ENCODE data around the gene EPB41L4B.

EPB41L4B gene

DNA sequence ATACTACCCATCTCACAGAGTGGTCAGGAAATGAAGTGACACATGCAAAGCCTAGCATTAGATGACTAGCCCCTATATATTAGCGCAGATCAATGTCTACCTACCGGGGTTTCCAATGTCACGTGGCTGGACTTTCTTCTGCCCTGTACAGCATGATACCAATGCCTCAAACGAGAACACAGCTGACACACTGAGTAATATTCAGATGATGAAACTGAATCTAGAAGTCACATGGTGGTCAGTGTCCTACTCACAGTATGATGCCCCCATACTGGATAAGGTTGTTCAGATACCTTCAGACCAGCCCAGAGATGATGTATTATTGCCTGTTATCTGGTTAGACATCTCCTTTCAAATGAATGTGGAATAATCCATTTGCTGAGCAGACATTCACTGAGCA lies 82.7 kb downstream of the EPB41L4B start:
- ATAC-seq: no peak
- no peak for TF ChIP-seq ZC3H10 (CRISPR knock-in tag; IDR thresholded peaks at IDR 0.05)
- no peak for TF ChIP-seq ZNF565 (CRISPR knock-in tag; conservative IDR thresholded peaks at IDR 0.05; ENCODE audit: low read depth)
- no peak for TF ChIP-seq CSDC2 (CRISPR knock-in tag; IDR thresholded peaks at IDR 0.05)
- TF ChIP-seq ISL1 (CRISPR knock-in tag; IDR thresholded peaks at IDR 0.05): no peak
- TF ChIP-seq ZNF70 (CRISPR knock-in tag; IDR thresholded peaks at IDR 0.05): no peak
- TF ChIP-seq ZFP3 (CRISPR knock-in tag; IDR thresholded peaks at IDR 0.05): no peak
- TF ChIP-seq SNAI2 (CRISPR knock-in tag; IDR thresholded peaks at IDR 0.05): no peak
- no peak for TF ChIP-seq ARNTL (CRISPR knock-in tag; IDR thresholded peaks at IDR 0.05; ENCODE audit: borderline replicate concordance, low read depth)
- no peak for TF ChIP-seq PATZ1 (CRISPR knock-in tag; IDR thresholded peaks at IDR 0.05; ENCODE audit: borderline replicate concordance)
- TF ChIP-seq ZNF8 (CRISPR knock-in tag; IDR thresholded peaks at IDR 0.05): no peak
- TF ChIP-seq, protein P1, sequence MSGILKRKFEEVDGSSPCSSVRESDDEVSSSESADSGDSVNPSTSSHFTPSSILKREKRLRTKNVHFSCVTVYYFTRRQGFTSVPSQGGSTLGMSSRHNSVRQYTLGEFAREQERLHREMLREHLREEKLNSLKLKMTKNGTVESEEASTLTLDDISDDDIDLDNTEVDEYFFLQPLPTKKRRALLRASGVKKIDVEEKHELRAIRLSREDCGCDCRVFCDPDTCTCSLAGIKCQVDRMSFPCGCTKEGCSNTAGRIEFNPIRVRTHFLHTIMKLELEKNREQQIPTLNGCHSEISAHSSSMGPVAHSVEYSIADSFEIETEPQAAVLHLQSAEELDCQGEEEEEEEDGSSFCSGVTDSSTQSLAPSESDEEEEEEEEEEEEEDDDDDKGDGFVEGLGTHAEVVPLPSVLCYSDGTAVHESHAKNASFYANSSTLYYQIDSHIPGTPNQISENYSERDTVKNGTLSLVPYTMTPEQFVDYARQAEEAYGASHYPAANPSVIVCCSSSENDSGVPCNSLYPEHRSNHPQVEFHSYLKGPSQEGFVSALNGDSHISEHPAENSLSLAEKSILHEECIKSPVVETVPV (CRISPR knock-in tag; IDR thresholded peaks at IDR 0.05): no peak
- no peak for TF ChIP-seq RARB (CRISPR knock-in tag; IDR thresholded peaks at IDR 0.05)
- TF ChIP-seq, protein P2, sequence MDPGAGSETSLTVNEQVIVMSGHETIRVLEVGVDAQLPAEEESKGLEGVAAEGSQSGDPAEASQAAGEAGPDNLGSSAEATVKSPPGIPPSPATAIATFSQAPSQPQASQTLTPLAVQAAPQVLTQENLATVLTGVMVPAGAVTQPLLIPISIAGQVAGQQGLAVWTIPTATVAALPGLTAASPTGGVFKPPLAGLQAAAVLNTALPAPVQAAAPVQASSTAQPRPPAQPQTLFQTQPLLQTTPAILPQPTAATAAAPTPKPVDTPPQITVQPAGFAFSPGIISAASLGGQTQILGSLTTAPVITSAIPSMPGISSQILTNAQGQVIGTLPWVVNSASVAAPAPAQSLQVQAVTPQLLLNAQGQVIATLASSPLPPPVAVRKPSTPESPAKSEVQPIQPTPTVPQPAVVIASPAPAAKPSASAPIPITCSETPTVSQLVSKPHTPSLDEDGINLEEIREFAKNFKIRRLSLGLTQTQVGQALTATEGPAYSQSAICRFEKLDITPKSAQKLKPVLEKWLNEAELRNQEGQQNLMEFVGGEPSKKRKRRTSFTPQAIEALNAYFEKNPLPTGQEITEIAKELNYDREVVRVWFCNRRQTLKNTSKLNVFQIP (CRISPR knock-in tag; IDR thresholded peaks at IDR 0.05; ENCODE audit: borderline replicate concordance, low read depth): no peak
- TF ChIP-seq GLIS3 (CRISPR knock-in tag; IDR thresholded peaks at IDR 0.05): no peak
- TF ChIP-seq TSHZ2 (CRISPR knock-in tag; IDR thresholded peaks at IDR 0.05): no peak

DNA sequence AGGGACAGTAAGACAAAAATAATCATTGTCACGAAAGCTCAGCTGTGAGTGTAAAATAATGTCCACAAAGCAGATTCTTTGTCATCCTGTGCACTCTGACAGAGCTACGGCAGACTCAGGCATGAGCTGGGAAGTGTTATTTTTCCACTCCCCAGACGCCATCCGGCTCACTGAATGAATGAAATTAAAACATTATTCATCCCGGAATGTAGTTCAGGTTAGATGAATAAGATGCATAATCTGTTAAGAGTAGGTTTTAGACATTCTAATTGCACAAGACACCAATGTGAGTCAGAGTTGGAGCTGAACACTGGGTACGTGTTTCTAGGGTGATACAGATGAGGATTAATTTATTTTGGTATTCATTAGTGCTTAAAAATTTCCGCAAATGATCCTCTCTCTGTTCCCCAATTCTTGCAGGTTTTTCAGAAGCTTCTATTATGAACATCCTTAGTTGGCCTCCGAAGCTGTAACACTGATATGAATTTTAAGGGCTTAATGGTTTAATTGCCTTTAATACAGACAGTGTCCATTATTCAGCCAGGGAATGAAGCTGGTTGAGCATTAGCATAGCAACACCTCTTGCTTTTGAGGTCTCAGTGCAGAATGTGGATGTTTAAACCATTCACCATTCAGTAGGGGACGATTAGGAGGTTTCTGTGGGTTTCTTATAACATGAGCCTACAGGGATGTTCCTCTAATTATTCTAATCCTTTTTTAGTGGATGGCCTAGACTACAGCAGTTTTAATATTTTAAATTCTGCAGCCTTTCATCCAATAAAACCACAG lies 88.2 kb downstream of the EPB41L4B start:
- ATAC-seq: peak; percentile 79
- TF ChIP-seq BACH2 (CRISPR knock-in tag; IDR thresholded peaks at IDR 0.05; ENCODE audit: borderline replicate concordance) (no peak), ISL1 (CRISPR knock-in tag; IDR thresholded peaks at IDR 0.05) (peak; percentile 33; the same call in 1 of the 2 replicates), ZFP3 (CRISPR knock-in tag; IDR thresholded peaks at IDR 0.05) (no peak), SNAI2 (CRISPR knock-in tag; IDR thresholded peaks at IDR 0.05) (no peak)

- no peak for ATAC-seq
- no peak for TF ChIP-seq ZNF565 (CRISPR knock-in tag; conservative IDR thresholded peaks at IDR 0.05; ENCODE audit: low read depth)
- no peak for TF ChIP-seq PPARA (CRISPR knock-in tag; IDR thresholded peaks at IDR 0.05; ENCODE audit: borderline replicate concordance)
- TF ChIP-seq TCF4 (CRISPR knock-in tag; IDR thresholded peaks at IDR 0.05; ENCODE audit: borderline replicate concordance): no peak
- no peak for TF ChIP-seq GLIS3 (CRISPR knock-in tag; IDR thresholded peaks at IDR 0.05)
- TF ChIP-seq ZFP3 (CRISPR knock-in tag; IDR thresholded peaks at IDR 0.05): no peak
- TF ChIP-seq, protein P1 (CRISPR knock-in tag; IDR thresholded peaks at IDR 0.05): no peak
- no peak for TF ChIP-seq TSHZ2 (CRISPR knock-in tag; IDR thresholded peaks at IDR 0.05)
- no peak for TF ChIP-seq OSR1 (CRISPR knock-in tag; IDR thresholded peaks at IDR 0.05)
- TF ChIP-seq CREB5 (CRISPR knock-in tag; IDR thresholded peaks at IDR 0.05; ENCODE audit: low read depth): no peak
- TF ChIP-seq ZC3H10 (CRISPR knock-in tag; IDR thresholded peaks at IDR 0.05): no peak
- no peak for TF ChIP-seq ZNF8 (CRISPR knock-in tag; IDR thresholded peaks at IDR 0.05)
- TF ChIP-seq RARB (CRISPR knock-in tag; IDR thresholded peaks at IDR 0.05): no peak
- TF ChIP-seq ISL1 (CRISPR knock-in tag; IDR thresholded peaks at IDR 0.05): no peak
- no peak for TF ChIP-seq TOX (CRISPR knock-in tag; IDR thresholded peaks at IDR 0.05; ENCODE audit: borderline replicate concordance)
- TF ChIP-seq ZFP30 (CRISPR knock-in tag; IDR thresholded peaks at IDR 0.05): no peak
- no peak for TF ChIP-seq BACH2 (CRISPR knock-in tag; IDR thresholded peaks at IDR 0.05; ENCODE audit: borderline replicate concordance)
- no peak for TF ChIP-seq ZNF70 (CRISPR knock-in tag; IDR thresholded peaks at IDR 0.05)
Measured at GRCh38 chr9:109231593-109231992, 89.3 kb downstream of the EPB41L4B start.
